Stimulated activated naive B cell treated with anti-CD40 and anti-IgM and Interleukin-4, amounts not matched to agents 10 μg/mL and 1 μg/mL and 100 μg/mL, for 72 hours (primary cell): ENCODE data around the gene SLC25A20.
A peak's percentile ranks its signal among the peaks of the same experiment; 100 is the strongest.
"Not testable (repeated sequence)": the region's sequence is repeated elsewhere in the genome, so short reads cannot be mapped to it uniquely, and the experiment has no call there.

Experiments used
- ATAC-seq, 2 donors: fragments of 150-1000 bp; cut with Tn5 transposase; replicated peaks; 2 replicates each; pipeline ENCODE4 v1.10.0; 2021; ENCODE audit warnings: moderate library complexity in 1 of 2
- DNase-seq: peaks from one replicate; pipeline ENCODE4 v3.0.0; 2021
- H3K27ac Mint-ChIP-seq: one replicate; pipeline ENCODE4 v1.8.0; 2022; ENCODE audit warnings: mild to moderate bottlenecking, mixed read lengths
- H3K27me3 Mint-ChIP-seq, 2 donors: one replicate each; pipeline ENCODE4 v1.8.0; 2022; ENCODE audit warnings: mixed read lengths in 2 of 2
- H3K36me3 Mint-ChIP-seq, 2 donors: one replicate each; pipeline ENCODE4 v1.8.0; 2022; ENCODE audit warnings: mixed read lengths in 2 of 2, mild to moderate bottlenecking in 1 of 2
- H3K4me1 Mint-ChIP-seq, 2 donors: one replicate each; pipeline ENCODE4 v1.8.0; 2022; ENCODE audit warnings: mixed read lengths in 2 of 2, mild to moderate bottlenecking in 1 of 2
- H3K4me3 Mint-ChIP-seq, 2 donors: one replicate each; pipeline ENCODE4 v1.8.0; 2022; ENCODE audit warnings: mild to moderate bottlenecking in 2 of 2, mixed read lengths in 2 of 2, moderate library complexity in 1 of 2
- H3K9me3 Mint-ChIP-seq, 2 donors: one replicate each; pipeline ENCODE4 v1.8.0; 2022; ENCODE audit warnings: mixed read lengths in 2 of 2, mild to moderate bottlenecking in 1 of 2

The SLC25A20 gene

DNA sequence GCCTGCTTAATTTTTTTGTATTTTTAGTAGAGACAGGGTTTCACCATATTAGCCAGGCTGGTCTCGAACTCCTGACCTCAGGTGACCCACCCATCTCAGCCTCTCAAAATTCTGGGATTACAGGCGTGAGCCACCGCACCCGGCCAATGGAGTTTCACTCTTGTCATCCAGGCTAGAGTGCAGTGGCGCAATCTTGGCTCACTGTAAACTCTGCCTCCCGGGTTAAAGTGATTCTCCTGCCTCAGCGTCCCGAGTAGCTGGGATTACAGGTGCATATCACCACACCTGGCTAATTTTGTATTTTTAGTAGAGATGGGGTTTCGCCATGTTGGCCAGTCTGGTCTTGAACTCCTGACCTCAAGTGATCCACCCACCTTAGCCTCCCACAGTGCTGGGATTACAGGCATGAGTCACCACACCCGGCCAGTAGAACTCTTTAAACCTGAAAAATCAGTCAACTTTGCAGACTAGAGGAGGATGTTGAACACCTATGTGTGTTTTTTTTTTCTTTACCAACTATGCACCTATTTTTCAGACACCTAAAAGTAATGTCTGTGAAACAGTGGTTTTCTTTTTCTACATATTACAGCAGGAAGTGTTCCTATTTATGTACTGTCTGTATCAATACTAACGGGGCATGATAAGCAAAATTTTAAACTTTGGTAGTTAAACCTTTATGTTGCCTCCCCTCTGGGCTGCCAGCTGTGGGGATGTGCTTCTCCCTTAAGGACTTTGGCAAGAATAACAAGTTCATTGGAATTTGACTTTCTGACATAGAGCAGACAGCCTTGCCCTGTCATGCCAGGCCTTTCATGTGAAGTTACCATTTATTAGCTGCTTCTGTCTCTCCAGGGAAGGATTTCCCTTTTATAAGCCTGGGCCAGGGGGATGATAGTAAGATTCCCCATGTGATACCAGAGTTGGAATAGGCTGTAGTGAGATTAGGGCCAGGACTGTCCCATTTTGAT, 28.0 kb upstream of the SLC25A20 start:
- no peak for ATAC-seq
- Mint-ChIP-seq H3K36me3 (peaks cover 38 to 39% of the 10 kb centered on the region in 2 donors), H3K9me3 (no peaks in the 10 kb centered on the region), H3K27ac (no peak overlapping the region), H3K4me1 (peaks cover 30 to 49% of the 10 kb centered on the region in 2 donors), H3K27me3 (no peaks in the 10 kb centered on the region), H3K4me3 (peak overlapping the region; percentile 32 to 48)
- no peak for DNase-seq

DNA sequence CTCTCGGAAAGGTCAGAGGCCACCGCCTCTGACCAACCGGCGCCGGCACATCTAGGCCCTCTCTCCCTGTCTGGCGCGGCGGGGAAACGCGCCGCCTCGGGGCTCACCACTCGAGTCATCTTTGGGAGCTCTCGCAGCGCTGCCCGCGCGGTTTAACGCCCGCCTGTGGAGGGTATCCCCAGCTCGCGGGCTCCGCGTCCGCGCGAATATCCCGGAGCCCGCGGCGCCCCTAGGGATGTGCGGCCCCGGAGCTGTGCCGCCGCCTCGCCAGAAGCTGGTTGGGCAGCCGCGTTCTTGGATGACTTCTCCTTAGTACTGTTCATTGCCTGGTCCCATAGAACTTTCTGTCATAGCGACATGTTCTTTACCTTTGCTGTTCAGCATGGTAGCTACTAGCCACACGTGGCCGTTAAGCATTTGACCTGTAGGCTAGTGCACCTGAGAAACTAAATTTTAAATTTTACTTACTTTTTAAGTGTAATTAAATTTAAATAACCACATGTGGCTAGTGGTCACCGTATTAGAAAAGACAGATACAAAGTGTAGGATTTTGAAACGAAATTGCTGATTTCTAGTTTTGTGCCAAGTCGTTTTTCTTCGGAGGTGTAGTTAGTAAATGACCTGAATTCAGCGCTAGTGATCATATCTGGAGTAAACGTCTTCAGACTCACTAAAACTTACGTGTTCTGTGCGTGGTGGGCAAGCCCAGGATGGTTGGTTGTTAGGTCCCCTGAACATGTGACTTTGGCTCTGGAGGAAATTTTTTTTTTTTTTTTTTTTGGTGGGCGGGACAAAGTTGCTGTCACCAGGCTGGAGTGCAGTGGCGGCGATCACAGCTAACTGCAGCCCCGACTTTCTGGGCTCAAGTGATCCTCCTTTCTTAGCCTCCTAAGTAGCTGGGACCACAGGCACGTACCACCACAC, 20.8 kb upstream of the SLC25A20 start:
- ATAC-seq (peak; percentile 36 to 40), DNase-seq (peak; percentile 47)
- H3K27me3 Mint-ChIP-seq, result no peaks in the 10 kb centered on the region
- H3K4me1 Mint-ChIP-seq, result peaks cover 11 to 24% of the 10 kb centered on the region in 2 donors
- peaks cover 3 to 8% of the 10 kb centered on the region in 2 donors for H3K36me3 Mint-ChIP-seq
- peak overlapping the region; percentile 100 for H3K27ac Mint-ChIP-seq
- peak overlapping the region; percentile 92 to 98 for H3K4me3 Mint-ChIP-seq
- H3K9me3 Mint-ChIP-seq, result no peaks in the 10 kb centered on the region

DNA sequence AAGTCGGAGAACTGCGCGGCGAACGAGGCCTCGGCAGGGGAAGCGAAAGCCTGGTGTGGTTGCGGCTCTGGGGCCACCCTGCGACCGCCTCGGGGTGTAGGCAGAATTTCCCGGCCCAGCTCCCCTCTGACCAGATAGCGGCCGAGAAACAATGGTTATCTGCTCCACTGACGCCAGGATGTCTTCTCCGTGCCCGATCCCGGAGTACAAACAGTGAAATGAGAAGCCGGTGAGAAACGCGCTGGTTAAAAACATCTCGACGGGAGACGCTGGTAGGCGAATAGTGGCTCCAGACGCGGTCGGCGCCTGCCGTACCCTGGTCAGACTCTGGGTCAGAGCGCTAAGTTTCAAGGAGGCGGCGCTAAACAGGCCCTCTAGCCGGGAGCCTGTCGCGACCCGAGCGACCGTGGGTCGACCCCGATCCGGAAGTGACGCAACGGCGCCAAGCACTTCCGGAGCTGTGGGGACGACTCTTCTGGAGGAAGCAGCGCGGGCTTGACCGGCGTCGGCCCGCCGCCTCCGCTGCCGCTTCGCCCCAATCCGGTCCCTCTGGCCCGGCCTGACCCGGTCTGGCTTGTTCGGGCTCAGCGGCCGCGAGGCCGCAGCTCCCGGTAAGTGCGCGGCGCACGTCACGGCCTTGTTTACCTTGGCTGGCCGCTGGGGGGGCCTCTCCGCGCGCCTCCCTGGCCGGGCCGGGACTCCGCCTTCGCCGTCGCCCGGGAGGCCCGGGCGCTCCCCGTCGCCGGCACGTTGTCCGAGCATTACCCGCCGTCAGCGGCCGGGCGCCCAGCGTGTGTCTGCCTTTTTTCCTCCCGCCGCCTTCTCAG, 19.9 kb upstream of the SLC25A20 start, which contains the start of gene ARIH2:
TSS of gene ARIH2 (plus strand) at position 455 of the 827 bp plus-strand sequence. CDS start 8,717 bp downstream, outside the sequence.
- Mint-ChIP-seq H3K4me3 (peak within 1 kb of the TSS; percentile 92 to 98), H3K9me3 (no peaks in the 10 kb centered on the region), H3K4me1 (peaks cover 11 to 24% of the 10 kb centered on the region in 2 donors)

DNA sequence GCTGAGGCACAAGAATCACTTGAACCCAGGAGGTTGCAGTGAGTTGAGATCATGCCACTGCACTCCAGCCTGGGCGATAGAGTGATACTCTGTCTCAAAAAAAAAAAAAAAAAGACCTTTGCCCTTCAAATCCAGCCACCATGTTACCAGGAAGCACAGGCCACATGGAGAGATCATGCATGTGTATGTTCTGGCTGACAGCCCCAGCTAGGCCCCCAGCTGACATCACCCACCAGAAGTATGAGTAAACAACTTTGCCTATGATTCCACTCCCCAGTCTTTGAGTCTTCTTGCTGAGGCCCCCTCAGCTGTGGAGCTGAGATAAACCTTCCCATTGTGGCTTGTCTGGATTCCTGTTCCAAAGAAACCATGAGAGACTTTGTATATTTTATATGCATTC, 16.6 kb upstream of the SLC25A20 start:
- no peak overlapping the region for H3K27ac Mint-ChIP-seq

More for the DNA sequence above, 19.9 kb upstream of the SLC25A20 start, which contains the start of gene ARIH2:
- Mint-ChIP-seq H3K27ac (peak within 1 kb of the TSS; percentile 100), H3K36me3 (peaks cover 3 to 5% of the 10 kb centered on the region in 2 donors), H3K27me3 (no peaks in the 10 kb centered on the region)
- DNase-seq, result peak; percentile 91
- peak; percentile 89 to 91 for ATAC-seq

DNA sequence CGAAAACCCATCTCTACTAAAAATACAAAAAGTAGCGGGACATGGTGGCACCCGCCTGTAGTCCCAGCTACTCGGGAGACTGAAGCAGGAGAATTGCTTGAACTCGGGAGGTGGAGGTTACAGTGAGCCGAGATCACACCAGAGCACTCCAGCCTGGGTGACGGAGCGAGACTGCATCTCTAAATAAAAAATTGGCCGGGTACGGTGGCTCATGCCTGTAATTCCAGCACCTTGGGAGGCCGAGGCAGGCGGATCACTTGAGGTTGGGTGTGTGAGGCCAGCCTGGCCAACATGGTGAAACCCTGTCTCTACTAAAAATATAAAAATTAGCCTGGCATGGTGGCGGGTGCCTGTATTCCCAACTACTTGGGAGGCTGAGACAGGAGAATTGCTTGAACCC, 8.3 kb upstream of the SLC25A20 start:
- H3K27ac Mint-ChIP-seq, H3K27me3 Mint-ChIP-seq, H3K9me3 Mint-ChIP-seq, ATAC-seq, DNase-seq, H3K36me3 Mint-ChIP-seq, H3K4me3 Mint-ChIP-seq: not testable (repeated sequence)
- peaks cover 4 to 18% of the 10 kb centered on the region in 2 donors for H3K4me1 Mint-ChIP-seq

More for the DNA sequence above, 16.6 kb upstream of the SLC25A20 start:
- Mint-ChIP-seq H3K4me3 (no peak overlapping the region), H3K36me3 (peaks cover 0 to 5% of the 10 kb centered on the region in 2 donors), H3K27me3 (no peaks in the 10 kb centered on the region), H3K4me1 (peaks cover 8 to 18% of the 10 kb centered on the region in 2 donors), H3K9me3 (no peaks in the 10 kb centered on the region)
- ATAC-seq (no peak), DNase-seq (no peak)

DNA sequence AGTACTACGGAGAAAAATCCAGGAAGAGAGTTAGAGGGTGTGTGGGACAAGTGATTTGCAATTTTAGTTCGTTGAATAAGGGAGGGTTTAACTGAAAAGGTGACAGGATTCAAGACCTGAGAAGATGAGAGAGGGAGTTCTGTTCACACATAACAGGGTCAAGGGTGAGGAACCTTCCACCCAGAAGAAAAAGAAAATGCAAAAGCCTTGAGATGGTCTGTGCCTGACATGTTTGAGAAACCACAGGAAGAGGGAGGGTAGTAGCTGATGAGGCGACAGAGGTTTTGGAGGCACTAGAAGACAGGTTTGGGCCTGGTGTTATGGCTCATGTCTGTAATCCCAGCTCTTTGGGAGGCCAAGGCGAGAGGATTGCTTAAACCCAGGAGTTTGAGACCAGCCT, 591 bp upstream of the SLC25A20 start:
- Mint-ChIP-seq H3K27me3 (no peaks in the 10 kb centered on the region), H3K4me1 (peaks cover 19 to 40% of the 10 kb centered on the region in 2 donors), H3K27ac (peak overlapping the region; percentile 96), H3K9me3 (no peaks in the 10 kb centered on the region), H3K36me3 (peaks cover 2 to 3% of the 10 kb centered on the region in 2 donors), H3K4me3 (peak overlapping the region; percentile 96 to 99)
- DNase-seq (no peak), ATAC-seq (no peak)

DNA sequence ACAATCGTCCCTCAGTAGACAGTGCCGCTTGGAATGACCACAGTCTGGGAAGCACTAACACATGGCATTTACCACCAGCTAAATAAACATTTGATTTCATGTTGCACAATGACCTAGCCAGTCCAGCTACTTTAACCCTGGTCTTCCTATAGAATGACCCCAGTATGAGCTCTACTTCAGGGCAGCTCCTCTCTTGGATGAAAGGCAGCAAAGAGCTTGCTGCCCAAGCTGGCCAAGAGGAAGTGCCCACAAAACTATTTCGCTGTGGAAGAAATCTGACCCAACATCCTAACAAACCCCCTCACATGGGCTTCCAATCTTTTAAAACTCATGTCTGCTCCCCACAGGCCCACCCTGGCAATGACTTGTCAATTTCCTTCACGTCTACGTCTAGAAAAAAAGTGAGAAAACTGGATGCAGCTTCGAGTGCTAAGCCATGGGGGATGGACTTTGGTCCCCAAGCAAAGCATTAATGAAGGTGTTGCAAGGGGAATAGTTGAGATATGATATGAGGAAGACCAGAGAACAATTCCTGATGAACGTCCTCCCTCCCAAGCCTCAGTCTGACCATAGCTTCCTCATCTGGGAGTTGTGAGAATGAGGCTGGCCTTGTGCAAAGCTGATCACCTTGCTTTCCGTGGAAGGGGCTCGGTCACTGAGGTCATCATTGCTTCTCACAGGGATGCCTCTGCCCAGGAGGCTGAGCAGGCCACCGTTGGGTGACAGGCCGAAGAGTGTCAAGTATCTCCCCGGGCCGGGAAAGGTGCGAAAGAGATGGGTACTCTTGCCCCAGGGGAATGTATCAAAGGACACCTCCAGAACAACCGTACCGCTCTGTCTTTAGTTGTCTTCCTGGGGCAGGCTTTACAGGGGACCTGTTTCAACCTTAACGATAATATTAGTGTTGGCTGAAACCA, 964 bp downstream of the SLC25A20 start:
- Mint-ChIP-seq H3K4me1 (peaks cover 15 to 30% of the 10 kb centered on the region in 2 donors), H3K9me3 (no peaks in the 10 kb centered on the region), H3K36me3 (peaks cover 3 to 5% of the 10 kb centered on the region in 2 donors), H3K27me3 (no peaks in the 10 kb centered on the region), H3K4me3 (peak overlapping the region; percentile 96 to 99), H3K27ac (peak overlapping the region; percentile 96)
- peak; percentile 13 to 22 for ATAC-seq
- no peak for DNase-seq

DNA sequence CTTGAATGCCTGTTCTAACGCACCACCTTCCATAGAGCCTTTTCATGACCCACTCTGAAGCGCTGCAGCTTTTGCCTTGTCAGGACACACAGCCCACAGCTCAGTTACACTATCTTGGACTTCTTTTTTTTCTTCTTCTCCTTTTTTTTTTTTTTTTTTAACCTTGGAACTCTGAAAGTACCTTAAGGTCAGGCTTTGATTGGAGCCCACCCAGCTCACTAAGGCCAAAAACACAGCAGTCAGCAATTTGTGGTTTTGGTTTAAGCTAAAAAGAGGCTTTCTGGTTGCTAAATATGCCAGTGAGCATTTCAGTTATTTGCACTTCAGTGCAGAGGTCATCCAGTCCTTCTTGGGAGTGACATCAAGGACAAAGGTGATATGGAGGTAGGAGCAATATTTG, 1.7 kb downstream of the SLC25A20 start:
- ATAC-seq (no peak), DNase-seq (no peak)
- H3K4me1 Mint-ChIP-seq, result peaks cover 15 to 30% of the 10 kb centered on the region in 2 donors
- peaks cover 3 to 5% of the 10 kb centered on the region in 2 donors for H3K36me3 Mint-ChIP-seq
- no peaks in the 10 kb centered on the region for H3K9me3 Mint-ChIP-seq
- H3K4me3 Mint-ChIP-seq, result no peak overlapping the region
- H3K27me3 Mint-ChIP-seq, result no peaks in the 10 kb centered on the region
- H3K27ac Mint-ChIP-seq, result no peak overlapping the region

DNA sequence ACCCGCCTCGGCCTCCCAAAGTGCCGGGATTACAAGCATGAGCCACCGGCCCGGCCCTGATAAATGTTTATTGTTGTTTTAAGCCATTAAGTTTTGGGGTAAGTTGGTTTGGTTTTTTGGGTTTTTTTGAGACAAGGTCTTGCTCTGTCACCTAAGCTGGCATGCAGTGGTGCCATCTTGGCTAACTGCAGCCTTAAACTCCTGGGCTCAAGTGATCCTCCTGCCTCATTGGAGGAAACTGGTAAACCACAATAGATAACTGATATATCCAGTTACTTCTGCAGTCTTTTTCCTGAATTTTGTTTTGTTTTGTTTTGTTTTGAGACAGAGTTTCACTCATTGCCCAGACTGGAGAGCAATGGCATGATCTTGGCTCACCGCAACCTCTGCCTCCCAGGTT, 4.2 kb downstream of the SLC25A20 start:
- Mint-ChIP-seq H3K4me3 (no peak overlapping the region), H3K4me1 (peaks cover 15 to 30% of the 10 kb centered on the region in 2 donors), H3K27ac (no peak overlapping the region), H3K36me3 (peaks cover 11 to 18% of the 10 kb centered on the region in 2 donors), H3K9me3 (no peaks in the 10 kb centered on the region), H3K27me3 (no peaks in the 10 kb centered on the region)
- no peak for DNase-seq
- no peak for ATAC-seq

DNA sequence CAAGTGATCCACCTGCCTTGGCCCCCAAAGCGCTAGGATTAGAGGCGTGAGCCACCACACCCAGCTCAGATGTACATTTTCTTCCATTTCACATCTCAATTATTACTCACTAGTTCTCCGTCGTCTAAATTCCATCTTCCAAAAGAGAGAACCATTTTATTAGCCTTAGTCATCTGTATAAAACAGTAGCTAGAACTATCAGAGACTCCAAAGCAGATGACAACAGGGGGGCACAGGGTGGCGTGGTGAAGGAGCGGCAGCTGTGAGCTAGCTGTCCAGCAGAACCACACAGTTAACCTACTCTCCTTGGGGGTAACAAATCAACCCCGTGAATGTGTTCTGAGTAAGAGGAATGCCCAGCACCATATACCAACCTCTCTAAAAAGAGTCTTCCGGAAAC, 7.1 kb downstream of the SLC25A20 start:
- Mint-ChIP-seq H3K9me3 (no peaks in the 10 kb centered on the region), H3K4me1 (peaks cover 0 to 1% of the 10 kb centered on the region in 2 donors), H3K27ac (no peak overlapping the region), H3K27me3 (no peaks in the 10 kb centered on the region), H3K36me3 (peaks cover 15 to 21% of the 10 kb centered on the region in 2 donors), H3K4me3 (no peak overlapping the region)
- DNase-seq (no peak), ATAC-seq (no peak)

DNA sequence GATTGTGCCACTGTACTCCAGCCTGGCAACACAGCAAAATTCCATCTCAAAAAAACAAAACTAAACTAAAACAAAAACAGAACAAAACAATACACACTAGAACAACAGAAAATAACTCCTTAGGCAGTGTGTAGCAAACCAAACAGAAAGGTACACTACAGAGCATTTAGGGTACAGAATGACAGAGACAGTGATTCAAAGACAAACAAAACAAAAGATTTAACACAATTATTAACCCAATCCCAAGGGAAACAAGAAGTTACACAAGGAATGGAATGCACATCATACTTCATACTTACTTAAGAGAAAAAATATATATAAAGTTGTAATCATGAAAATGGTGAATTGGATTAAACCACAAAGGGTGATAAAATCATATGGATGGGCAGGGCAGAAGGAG, 12.9 kb downstream of the SLC25A20 start:
- ATAC-seq, result no peak
- Mint-ChIP-seq H3K27me3 (no peaks in the 10 kb centered on the region), H3K4me3 (no peak overlapping the region)

DNA sequence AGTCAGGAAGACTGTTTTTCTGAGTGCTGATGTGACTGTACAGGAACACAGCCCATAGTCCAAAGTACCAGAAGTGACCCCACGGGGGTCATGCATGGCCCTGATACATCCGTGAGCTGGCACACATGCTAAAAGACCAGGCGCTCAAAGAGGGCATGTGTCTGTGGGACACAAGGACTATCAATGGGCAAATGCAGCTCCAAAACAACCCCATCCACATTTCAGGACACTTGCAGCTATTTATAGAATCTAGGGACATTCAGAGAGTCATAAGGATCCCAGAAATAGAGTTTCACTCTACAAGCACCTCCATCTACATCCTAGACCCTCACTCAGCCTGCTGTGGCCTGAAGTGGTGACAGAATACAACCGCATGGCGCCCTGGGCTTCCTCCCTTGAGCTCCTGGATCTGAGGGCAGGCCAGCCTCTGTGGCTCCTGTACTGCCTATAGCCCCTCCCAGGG, 17.0 kb downstream of the SLC25A20 start:
- Mint-ChIP-seq H3K36me3 (peaks cover 24 to 41% of the 10 kb centered on the region in 2 donors), H3K27me3 (no peaks in the 10 kb centered on the region), H3K4me1 (peaks cover 23% of the 10 kb centered on the region in 2 donors), H3K4me3 (no peak overlapping the region), H3K9me3 (no peaks in the 10 kb centered on the region), H3K27ac (no peak overlapping the region)
- ATAC-seq, result no peak
- no peak for DNase-seq

More for the DNA sequence above, 12.9 kb downstream of the SLC25A20 start:
- Mint-ChIP-seq H3K27ac (no peak overlapping the region), H3K36me3 (peaks cover 21 to 44% of the 10 kb centered on the region in 2 donors), H3K4me1 (peaks cover 0 to 8% of the 10 kb centered on the region in 2 donors), H3K9me3 (no peaks in the 10 kb centered on the region)
- DNase-seq, result no peak
